Measurements from ENCODE around the gene SNAI3. TPM values are rescaled to one million over a fixed set of nuclear protein-coding genes. Genes with fewer than 3 reads are reported as not detected.

SNAI3 gene
- total RNA-seq, 1 experiment from 2014 or later, result not detected

- no peak overlapping the region for H3K4me3 ChIP-seq (ENCODE audit: low read depth in 2 of 2, low read length in 2 of 2)
- no peak for TF ChIP-seq CTCF (IDR thresholded peaks at IDR 0.05)
- TF ChIP-seq SIN3A (IDR thresholded peaks at IDR 0.05; ENCODE audit: borderline replicate concordance, insufficient read depth, low read depth, low read length), result no peak
- TF ChIP-seq POLR2AphosphoS5 (IDR thresholded peaks at IDR 0.05; ENCODE audit: low read depth, low read length), result no peak
- TF ChIP-seq TCF7L2 (IDR thresholded peaks at IDR 0.05; ENCODE audit: low read depth, low read length), result no peak
- no peak for TF ChIP-seq REST (IDR thresholded peaks at IDR 0.05; ENCODE audit: insufficient read depth in 1 of 2, low read depth in 2 of 2, low read length in 1 of 2)
- H3K36me3 ChIP-seq (ENCODE audit: control insufficient read depth, insufficient read depth, low read length), result no peaks in the 10 kb centered on the region
- no peaks in the 10 kb centered on the region for H3K4me1 ChIP-seq (ENCODE audit: control insufficient read depth, insufficient read depth, low read length)
- intact Hi-C loops (cut with micrococcal nuclease; ENCODE audit: unreplicated experiment), result no loop called here
- BruUV-seq (replicated peaks), result no TSS peak
- POLR2A ChIA-PET, result no interaction called here
- no peaks in the 10 kb centered on the region for H3K27me3 ChIP-seq (ENCODE audit: control insufficient read depth, insufficient read depth, low read length)
- H3K27ac ChIP-seq (ENCODE audit: low read length), result no peak overlapping the region
- ATAC-seq, result no peak
- CTCF ChIA-PET, result no interaction called here
- in situ Hi-C loops (cut with HindIII; ENCODE audit: low pct_unique_long_range_greater_than_20kb, low sequenced_read_pairs), result no loop called here
- no peaks in the 10 kb centered on the region for H3K9me3 ChIP-seq (ENCODE audit: control insufficient read depth, insufficient read depth, low read depth, low read length)
- DNase-seq (ENCODE audit: low read depth, low spot score), result no peak
These were observed 12.9 kb upstream of the SNAI3 start for GRCh38 chr16:88699180-88699579.

GRCh38 chr16:88698646-88699045 is 12.3 kb upstream of the SNAI3 start:
- H3K36me3 ChIP-seq (ENCODE audit: control insufficient read depth, insufficient read depth, low read length), result no peaks in the 10 kb centered on the region
- no peak for ATAC-seq
- H3K27ac ChIP-seq (ENCODE audit: low read length), result no peak overlapping the region
- H3K4me3 ChIP-seq (ENCODE audit: low read depth in 2 of 2, low read length in 2 of 2), result no peak overlapping the region
- TF ChIP-seq SIN3A (IDR thresholded peaks at IDR 0.05; ENCODE audit: borderline replicate concordance, insufficient read depth, low read depth, low read length), result no peak
- TF ChIP-seq TCF7L2 (IDR thresholded peaks at IDR 0.05; ENCODE audit: low read depth, low read length), result no peak
- no peak for TF ChIP-seq REST (IDR thresholded peaks at IDR 0.05; ENCODE audit: insufficient read depth in 1 of 2, low read depth in 2 of 2, low read length in 1 of 2)
- no peak for TF ChIP-seq POLR2AphosphoS5 (IDR thresholded peaks at IDR 0.05; ENCODE audit: low read depth, low read length)
- TF ChIP-seq CTCF (IDR thresholded peaks at IDR 0.05), result no peak
- DNase-seq (ENCODE audit: low read depth, low spot score), result no peak
- no peaks in the 10 kb centered on the region for H3K9me3 ChIP-seq (ENCODE audit: control insufficient read depth, insufficient read depth, low read depth, low read length)
- intact Hi-C loops (cut with micrococcal nuclease; ENCODE audit: unreplicated experiment) (no loop called here), in situ Hi-C loops (cut with HindIII; ENCODE audit: low pct_unique_long_range_greater_than_20kb, low sequenced_read_pairs) (no loop called here)
- ChIA-PET POLR2A (no interaction called here), CTCF (no interaction called here)
- H3K27me3 ChIP-seq (ENCODE audit: control insufficient read depth, insufficient read depth, low read length), result no peaks in the 10 kb centered on the region
- no peaks in the 10 kb centered on the region for H3K4me1 ChIP-seq (ENCODE audit: control insufficient read depth, insufficient read depth, low read length)
- BruUV-seq (replicated peaks), result no TSS peak
